ENCODE results near the gene TTYH3.
"Not testable (repeated sequence)": the region's sequence is repeated elsewhere in the genome, so short reads cannot be mapped to it uniquely, and the experiment has no call there.

The TTYH3 gene

GRCh38 chr7:2662273-2663120, 30.7 kb downstream of the TTYH3 start:
- Mint-ChIP-seq H3K4me3 (no peak overlapping the region), H3K4me1 (ENCODE audit: low read depth) (no peaks in the 10 kb centered on the region), H3K27ac (no peak overlapping the region), H3K27me3 (ENCODE audit: low read depth) (no peaks in the 10 kb centered on the region), H3K9me3 (no peaks in the 10 kb centered on the region), H3K36me3 (ENCODE audit: low read depth) (no peaks in the 10 kb centered on the region)
- DNase-seq (ENCODE audit: low spot score): no peak

GRCh38 chr7:2663121-2663886, 31.5 kb downstream of the TTYH3 start:
- Mint-ChIP-seq H3K4me1 (ENCODE audit: low read depth) (no peaks in the 10 kb centered on the region), H3K9me3 (no peaks in the 10 kb centered on the region), H3K4me3 (no peak overlapping the region), H3K36me3 (ENCODE audit: low read depth) (no peaks in the 10 kb centered on the region), H3K27ac (no peak overlapping the region), H3K27me3 (ENCODE audit: low read depth) (no peaks in the 10 kb centered on the region)
- DNase-seq (ENCODE audit: low spot score): no peak

DNA sequence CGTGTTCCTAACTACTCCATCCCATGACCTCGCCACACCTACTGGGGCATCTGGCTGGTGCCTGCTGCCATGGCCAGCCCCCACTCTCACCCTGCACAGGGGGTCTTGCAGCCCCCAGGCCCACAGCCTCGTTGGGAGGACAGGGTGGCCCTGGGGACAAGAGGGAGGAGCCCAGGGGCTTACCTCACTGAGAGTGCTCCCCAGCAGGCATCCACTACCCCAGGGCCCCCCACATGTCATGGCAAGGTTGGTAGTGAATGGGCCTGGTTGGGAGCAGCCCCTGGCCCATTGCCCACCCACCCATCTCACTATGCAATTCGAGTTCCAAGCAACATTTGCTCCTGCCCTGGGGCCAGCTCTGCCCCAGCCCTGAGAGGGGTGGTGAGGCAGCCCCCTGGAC, 32.2 kb downstream of the TTYH3 start:
- Mint-ChIP-seq H3K27ac (no peak overlapping the region), H3K27me3 (ENCODE audit: low read depth) (no peaks in the 10 kb centered on the region), H3K4me3 (no peak overlapping the region), H3K36me3 (ENCODE audit: low read depth) (no peaks in the 10 kb centered on the region), H3K9me3 (no peaks in the 10 kb centered on the region), H3K4me1 (ENCODE audit: low read depth) (no peaks in the 10 kb centered on the region)
- no peak for DNase-seq (ENCODE audit: low spot score)

DNA sequence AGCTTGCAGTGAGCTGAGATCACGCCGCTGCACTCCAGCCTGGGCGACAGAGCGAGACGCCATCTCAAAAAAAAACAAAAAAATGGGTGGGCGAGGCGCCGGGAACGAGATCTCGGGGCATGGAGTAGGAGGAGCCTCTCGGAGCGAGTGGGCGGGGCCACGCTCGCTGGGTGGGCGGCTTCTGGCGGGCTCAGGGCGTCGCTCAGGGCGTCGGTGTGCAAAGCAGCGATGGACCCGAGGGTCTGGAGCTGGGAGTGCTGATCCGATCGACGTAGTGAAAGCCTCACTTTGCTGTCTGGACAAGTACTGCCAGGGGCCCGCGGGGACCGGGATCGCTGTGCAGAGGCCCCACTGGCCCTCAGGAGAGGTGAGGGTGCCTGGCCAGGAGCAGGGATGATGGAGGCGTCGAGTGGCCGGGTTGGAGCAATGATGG, 33.6 kb downstream of the TTYH3 start:
- Mint-ChIP-seq H3K9me3 (no peaks in the 10 kb centered on the region), H3K36me3 (ENCODE audit: low read depth) (no peaks in the 10 kb centered on the region), H3K27me3 (ENCODE audit: low read depth) (peaks cover 7% of the 10 kb centered on the region), H3K4me1 (ENCODE audit: low read depth) (no peaks in the 10 kb centered on the region), H3K4me3 (no peak overlapping the region), H3K27ac (no peak overlapping the region)
- no peak for DNase-seq (ENCODE audit: low spot score)

- no peak for DNase-seq (ENCODE audit: low spot score)
- Mint-ChIP-seq H3K9me3 (no peaks in the 10 kb centered on the region), H3K27ac (no peak overlapping the region), H3K4me1 (ENCODE audit: low read depth) (peaks cover 7% of the 10 kb centered on the region), H3K4me3 (no peak overlapping the region), H3K36me3 (ENCODE audit: low read depth) (no peaks in the 10 kb centered on the region), H3K27me3 (ENCODE audit: low read depth) (peaks cover 11% of the 10 kb centered on the region)
Measured at GRCh38 chr7:2666155-2666554, 34.4 kb downstream of the TTYH3 start.

- Mint-ChIP-seq H3K4me3 (no peak overlapping the region), H3K36me3 (ENCODE audit: low read depth) (no peaks in the 10 kb centered on the region), H3K9me3 (no peaks in the 10 kb centered on the region), H3K4me1 (ENCODE audit: low read depth) (peaks cover 8% of the 10 kb centered on the region), H3K27ac (no peak overlapping the region), H3K27me3 (ENCODE audit: low read depth) (peaks cover 11% of the 10 kb centered on the region)
- DNase-seq (ENCODE audit: low spot score): no peak
Measured at GRCh38 chr7:2666588-2667250, 34.9 kb downstream of the TTYH3 start.

GRCh38 chr7:2667843-2668242, 36.1 kb downstream of the TTYH3 start:
- no peak for DNase-seq (ENCODE audit: low spot score)
- Mint-ChIP-seq H3K27me3 (ENCODE audit: low read depth) (peaks cover 11% of the 10 kb centered on the region), H3K36me3 (ENCODE audit: low read depth) (no peaks in the 10 kb centered on the region), H3K4me1 (ENCODE audit: low read depth) (peaks cover 8% of the 10 kb centered on the region), H3K27ac (no peak overlapping the region), H3K4me3 (no peak overlapping the region), H3K9me3 (no peaks in the 10 kb centered on the region)

- DNase-seq (ENCODE audit: low spot score): no peak
- Mint-ChIP-seq H3K27ac (no peak overlapping the region), H3K4me1 (ENCODE audit: low read depth) (peaks cover 8% of the 10 kb centered on the region), H3K9me3 (no peaks in the 10 kb centered on the region), H3K4me3 (no peak overlapping the region), H3K36me3 (ENCODE audit: low read depth) (no peaks in the 10 kb centered on the region), H3K27me3 (ENCODE audit: low read depth) (peaks cover 11% of the 10 kb centered on the region)
Measured at GRCh38 chr7:2668401-2668800, 36.6 kb downstream of the TTYH3 start.

DNA sequence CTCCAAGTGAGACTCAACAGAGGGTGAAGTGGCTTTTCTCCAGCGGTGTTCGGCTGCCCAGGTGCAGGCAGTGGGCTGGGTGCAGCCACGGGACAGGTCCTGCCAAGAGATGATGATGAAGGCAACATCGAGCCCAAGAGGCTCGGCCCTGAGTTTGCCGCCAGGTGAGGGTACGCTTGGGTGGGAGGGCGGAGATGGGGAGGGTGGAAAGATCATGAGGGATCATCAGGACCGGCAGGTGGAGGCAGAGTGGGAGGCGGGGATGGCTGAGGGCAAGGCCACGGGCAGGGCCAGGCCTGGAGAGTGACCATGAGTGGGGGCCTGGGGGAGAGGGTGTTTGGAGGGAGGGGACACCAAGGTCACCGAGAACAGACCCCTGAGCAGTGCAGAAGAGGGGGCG, 38.4 kb downstream of the TTYH3 start:
- Mint-ChIP-seq H3K36me3 (ENCODE audit: low read depth) (no peaks in the 10 kb centered on the region), H3K4me3 (no peak overlapping the region), H3K9me3 (no peaks in the 10 kb centered on the region), H3K27me3 (ENCODE audit: low read depth) (peaks cover 16% of the 10 kb centered on the region), H3K4me1 (ENCODE audit: low read depth) (peaks cover 8% of the 10 kb centered on the region), H3K27ac (no peak overlapping the region)
- no peak for DNase-seq (ENCODE audit: low spot score)

- Mint-ChIP-seq H3K27ac (no peak overlapping the region), H3K27me3 (ENCODE audit: low read depth) (peaks cover 16% of the 10 kb centered on the region), H3K36me3 (ENCODE audit: low read depth) (no peaks in the 10 kb centered on the region)
Measured at GRCh38 chr7:2670720-2671391, 39.1 kb downstream of the TTYH3 start.

DNA sequence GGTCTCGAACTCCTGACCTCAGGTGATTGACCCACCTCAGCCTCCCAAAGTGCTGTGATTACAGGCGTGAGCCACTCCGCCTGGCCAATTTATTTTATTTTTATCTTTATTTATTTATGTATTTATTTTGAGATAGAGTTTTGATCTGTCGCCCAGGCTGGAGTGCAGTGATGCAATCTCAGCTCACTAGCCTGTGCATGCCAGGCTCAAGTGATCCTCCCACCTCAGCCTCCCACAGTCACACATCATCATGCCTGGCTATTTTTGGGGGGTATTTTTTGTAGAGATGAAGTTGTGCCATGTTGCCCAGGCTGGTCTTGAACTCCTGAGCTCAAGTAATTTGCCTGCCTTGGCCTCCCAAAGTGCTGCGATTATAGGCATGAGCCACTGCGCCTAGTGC, 41.4 kb downstream of the TTYH3 start:
- H3K4me3 Mint-ChIP-seq; H3K9me3 Mint-ChIP-seq; H3K4me1 Mint-ChIP-seq (ENCODE audit: low read depth); H3K36me3 Mint-ChIP-seq (ENCODE audit: low read depth); DNase-seq (ENCODE audit: low spot score); H3K27ac Mint-ChIP-seq: not testable (repeated sequence)
- H3K27me3 Mint-ChIP-seq (ENCODE audit: low read depth): peaks cover 16% of the 10 kb centered on the region

More at GRCh38 chr7:2670720-2671391, 39.1 kb downstream of the TTYH3 start:
- H3K4me1 Mint-ChIP-seq (ENCODE audit: low read depth): peaks cover 8% of the 10 kb centered on the region
- peak; percentile 53 for DNase-seq (ENCODE audit: low spot score)
- peak overlapping the region; percentile 32 for H3K4me3 Mint-ChIP-seq
- no peaks in the 10 kb centered on the region for H3K9me3 Mint-ChIP-seq

DNA sequence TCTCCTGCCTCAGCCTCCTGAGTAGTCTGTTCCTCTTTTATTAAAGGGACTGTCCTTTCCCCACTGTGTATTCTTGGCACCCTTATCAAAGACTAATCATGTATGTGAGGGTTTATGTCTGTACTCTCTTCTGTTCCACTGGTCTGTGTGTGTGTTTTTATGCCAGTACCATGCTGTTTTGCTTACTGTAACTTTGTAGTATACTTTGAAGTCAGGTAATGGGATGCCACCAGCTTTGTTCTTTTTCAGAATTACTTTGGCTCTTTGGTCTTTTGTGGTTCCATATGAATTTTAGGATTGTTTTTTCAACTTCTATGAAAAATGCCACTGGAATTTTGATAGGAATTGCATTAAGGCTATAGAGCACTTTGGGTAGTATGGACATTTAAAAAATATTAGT, 42.1 kb downstream of the TTYH3 start:
- DNase-seq (ENCODE audit: low spot score): no peak
- no peak overlapping the region for H3K4me3 Mint-ChIP-seq
- peaks cover 19% of the 10 kb centered on the region for H3K27me3 Mint-ChIP-seq (ENCODE audit: low read depth)
- H3K4me1 Mint-ChIP-seq (ENCODE audit: low read depth): peaks cover 8% of the 10 kb centered on the region
- H3K36me3 Mint-ChIP-seq (ENCODE audit: low read depth): no peaks in the 10 kb centered on the region
- no peak overlapping the region for H3K27ac Mint-ChIP-seq
- H3K9me3 Mint-ChIP-seq: no peaks in the 10 kb centered on the region

- Mint-ChIP-seq H3K9me3 (no peaks in the 10 kb centered on the region), H3K4me1 (ENCODE audit: low read depth) (peaks cover 8% of the 10 kb centered on the region), H3K27me3 (ENCODE audit: low read depth) (peaks cover 12% of the 10 kb centered on the region)
Measured at GRCh38 chr7:2675256-2675764, 43.5 kb downstream of the TTYH3 start.

More at GRCh38 chr7:2675256-2675764, 43.5 kb downstream of the TTYH3 start:
- no peak overlapping the region for H3K27ac Mint-ChIP-seq
- H3K4me3 Mint-ChIP-seq: no peak overlapping the region
- H3K36me3 Mint-ChIP-seq (ENCODE audit: low read depth): no peaks in the 10 kb centered on the region
- no peak for DNase-seq (ENCODE audit: low spot score)
